ACC112 (cell line): ENCODE results near the gene CD109.
"Not testable (repeated sequence)": the region's sequence is repeated elsewhere in the genome, so short reads cannot be mapped to it uniquely, and the experiment has no call there.

ENCODE experiments used
- H2AFZ ChIP-seq: fragments of 200-600 bp; sonication (generic); one replicate; pipeline ENCODE4 v1.6.0; 2017; ENCODE audit warnings: antibody characterized with exemption, low read length; ENCODE audit not compliant: unreplicated experiment
- H3K27ac ChIP-seq: fragments of 200-600 bp; sonication (generic); 2 replicates; pipeline ENCODE4 v1.5.1; 2014; ENCODE audit warnings: low read depth, mild to moderate bottlenecking, antibody characterized with exemption, low read length, moderate library complexity
- H3K27me3 ChIP-seq: fragments of 200-600 bp; sonication (generic); 2 replicates; pipeline ENCODE4 v1.6.1; 2014; ENCODE audit warnings: mild to moderate bottlenecking, antibody characterized with exemption, low read length, moderate library complexity, mixed read lengths; ENCODE audit not compliant: insufficient read depth
- H3K36me3 ChIP-seq: fragments of 200-600 bp; sonication (generic); 2 replicates; pipeline ENCODE4 v1.6.1; 2016; ENCODE audit warnings: mild to moderate bottlenecking, antibody characterized with exemption, low read length, moderate library complexity, mixed read lengths; ENCODE audit not compliant: insufficient read depth
- H3K4me1 ChIP-seq: fragments of 200-600 bp; sonication (generic); one replicate; pipeline ENCODE4 v1.6.1; 2016; ENCODE audit warnings: low read length, mixed read lengths; ENCODE audit not compliant: insufficient read depth, unreplicated experiment, control insufficient read depth
- H3K4me3 ChIP-seq: fragments of 200-600 bp; sonication (generic); 2 replicates; pipeline ENCODE4 v1.5.1; 2014; ENCODE audit warnings: mild to moderate bottlenecking, low read depth, low read length
- H3K79me2 ChIP-seq: fragments of 200-600 bp; sonication (generic); one replicate; pipeline ENCODE4 v1.6.0; 2016; ENCODE audit warnings: low read length; ENCODE audit not compliant: control insufficient read depth, unreplicated experiment, insufficient read depth

Gene CD109

DNA sequence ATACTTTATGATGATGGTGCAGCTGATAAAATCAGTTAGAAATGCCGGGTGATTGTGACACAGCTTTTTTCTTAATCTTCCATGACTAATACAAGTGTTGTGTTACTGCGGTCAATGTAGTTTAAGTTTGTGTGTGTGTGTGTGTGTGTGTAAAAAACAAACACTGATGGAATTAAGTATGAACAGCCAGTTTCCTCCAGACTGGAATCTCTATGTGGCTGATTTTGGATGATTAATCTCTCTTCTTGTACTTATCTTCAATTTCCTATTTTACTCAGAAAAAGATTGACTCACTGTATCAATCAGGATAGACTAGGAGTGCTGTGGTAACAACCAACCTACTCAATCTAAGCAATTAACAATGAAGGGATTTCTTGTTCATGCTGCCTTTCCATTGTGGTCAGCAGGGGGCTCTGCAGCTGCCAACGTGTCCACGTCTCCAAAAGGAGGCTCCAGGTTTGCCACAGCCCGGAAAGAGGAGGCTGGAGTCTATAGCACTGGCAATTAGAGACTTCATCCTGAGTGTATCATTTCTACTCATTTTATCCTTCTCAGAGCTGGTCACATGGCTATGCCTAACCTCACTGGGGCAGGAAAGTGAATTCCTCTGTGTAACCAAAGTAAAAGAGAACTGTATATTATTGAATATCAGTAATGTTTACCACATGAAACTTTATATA lies 107.7 kb downstream of the CD109 start:
- Histone ChIP-seq H3K27me3 (no peaks in the 10 kb centered on the region), H3K4me1 (peaks cover 34% of the 10 kb centered on the region), H3K79me2 (no peaks in the 10 kb centered on the region), H3K36me3 (no peaks in the 10 kb centered on the region), H3K27ac (peak overlapping the region; percentile 87), H2AFZ (no peak overlapping the region), H3K4me3 (no peak overlapping the region)

DNA sequence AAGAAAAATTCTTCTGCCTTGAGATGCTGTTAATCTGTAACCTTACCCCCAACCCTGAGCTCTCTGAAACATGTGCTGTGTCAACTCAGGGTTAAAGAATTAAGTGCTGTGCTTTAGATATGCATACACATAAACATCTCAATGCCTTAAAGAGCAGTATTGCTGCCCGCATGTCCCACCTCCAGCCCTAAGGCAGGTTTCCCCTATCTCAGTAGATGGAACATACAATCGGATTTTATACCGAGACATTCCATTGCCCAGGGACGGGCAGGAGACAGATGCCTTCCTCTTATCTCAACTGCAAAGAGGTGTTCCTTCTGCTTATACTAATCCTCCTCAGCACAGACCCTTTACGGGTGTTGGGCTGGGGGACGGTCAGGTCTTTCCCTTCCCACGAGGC lies 109.2 kb downstream of the CD109 start:
- not testable (repeated sequence) for H3K4me3 ChIP-seq, H3K79me2 ChIP-seq, H3K27ac ChIP-seq, H2AFZ ChIP-seq, H3K27me3 ChIP-seq, H3K36me3 ChIP-seq
- H3K4me1 ChIP-seq, result peaks cover 30% of the 10 kb centered on the region

DNA sequence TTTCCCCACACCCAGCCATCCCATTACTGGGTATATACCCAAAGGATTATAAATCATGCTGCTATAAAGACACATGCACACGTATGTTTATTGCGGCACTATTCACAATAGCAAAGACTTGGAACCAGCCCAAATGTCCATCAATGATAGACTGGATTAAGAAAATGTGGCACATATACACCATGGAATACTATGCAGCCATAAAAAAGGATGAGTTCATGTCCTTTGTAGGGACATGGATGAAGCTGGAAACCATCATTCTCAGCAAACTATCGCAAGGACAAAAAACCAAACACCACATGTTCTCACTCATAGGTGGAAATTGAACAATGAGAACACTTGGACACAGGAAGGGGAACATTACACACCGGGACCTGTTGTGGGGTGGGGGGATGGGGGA lies 110.0 kb downstream of the CD109 start:
- not testable (repeated sequence) for H2AFZ ChIP-seq, H3K27me3 ChIP-seq, H3K27ac ChIP-seq, H3K79me2 ChIP-seq, H3K36me3 ChIP-seq, H3K4me3 ChIP-seq
- peaks cover 29% of the 10 kb centered on the region for H3K4me1 ChIP-seq

DNA sequence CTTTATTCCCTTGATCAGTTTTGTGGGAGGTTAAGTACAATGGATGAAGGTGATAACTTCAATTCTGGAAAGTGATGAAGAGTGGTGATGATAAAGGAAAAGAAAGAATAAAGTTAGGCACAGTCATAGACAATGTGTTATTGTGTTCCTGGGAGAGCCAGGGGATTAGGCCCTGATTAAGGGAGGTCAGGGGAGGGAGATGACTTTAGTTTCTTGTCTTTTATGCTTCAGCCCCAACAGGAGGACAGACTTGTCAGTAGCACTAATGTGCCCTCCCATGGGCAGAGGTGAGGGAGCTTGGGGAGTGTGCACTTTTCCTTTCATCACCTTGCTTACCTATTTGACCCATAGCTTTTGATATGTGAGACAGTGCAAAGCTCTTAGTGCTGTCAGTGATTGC lies 115.7 kb downstream of the CD109 start:
- Histone ChIP-seq H2AFZ (no peak overlapping the region), H3K79me2 (no peaks in the 10 kb centered on the region), H3K27me3 (no peaks in the 10 kb centered on the region), H3K36me3 (peaks cover 15% of the 10 kb centered on the region), H3K4me1 (no peaks in the 10 kb centered on the region), H3K4me3 (no peak overlapping the region), H3K27ac (no peak overlapping the region)

DNA sequence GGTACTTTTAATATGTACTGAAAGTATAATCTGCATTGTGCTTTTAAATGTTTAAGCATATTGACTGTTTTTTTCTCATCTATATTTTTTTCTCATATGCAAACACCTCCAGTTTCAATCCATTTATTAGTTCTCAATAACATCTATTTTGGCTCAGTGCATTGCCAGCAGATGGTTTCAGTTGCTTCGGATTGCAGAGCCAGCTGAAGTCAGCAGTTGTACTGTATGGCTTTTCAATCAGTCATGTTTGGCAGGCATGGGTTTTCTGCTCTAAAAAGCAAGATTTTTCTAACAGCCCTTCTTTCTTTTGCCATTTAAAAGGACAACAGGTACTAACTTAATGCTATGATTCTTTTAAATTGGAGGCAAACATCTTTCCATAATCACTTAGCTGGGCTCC lies 121.2 kb downstream of the CD109 start:
- H3K4me3 ChIP-seq, result no peak overlapping the region
- no peak overlapping the region for H3K27ac ChIP-seq
- H3K27me3 ChIP-seq, result no peaks in the 10 kb centered on the region
- peaks cover 38% of the 10 kb centered on the region for H3K36me3 ChIP-seq
- H3K4me1 ChIP-seq, result no peaks in the 10 kb centered on the region
- no peaks in the 10 kb centered on the region for H3K79me2 ChIP-seq
- no peak overlapping the region for H2AFZ ChIP-seq

DNA sequence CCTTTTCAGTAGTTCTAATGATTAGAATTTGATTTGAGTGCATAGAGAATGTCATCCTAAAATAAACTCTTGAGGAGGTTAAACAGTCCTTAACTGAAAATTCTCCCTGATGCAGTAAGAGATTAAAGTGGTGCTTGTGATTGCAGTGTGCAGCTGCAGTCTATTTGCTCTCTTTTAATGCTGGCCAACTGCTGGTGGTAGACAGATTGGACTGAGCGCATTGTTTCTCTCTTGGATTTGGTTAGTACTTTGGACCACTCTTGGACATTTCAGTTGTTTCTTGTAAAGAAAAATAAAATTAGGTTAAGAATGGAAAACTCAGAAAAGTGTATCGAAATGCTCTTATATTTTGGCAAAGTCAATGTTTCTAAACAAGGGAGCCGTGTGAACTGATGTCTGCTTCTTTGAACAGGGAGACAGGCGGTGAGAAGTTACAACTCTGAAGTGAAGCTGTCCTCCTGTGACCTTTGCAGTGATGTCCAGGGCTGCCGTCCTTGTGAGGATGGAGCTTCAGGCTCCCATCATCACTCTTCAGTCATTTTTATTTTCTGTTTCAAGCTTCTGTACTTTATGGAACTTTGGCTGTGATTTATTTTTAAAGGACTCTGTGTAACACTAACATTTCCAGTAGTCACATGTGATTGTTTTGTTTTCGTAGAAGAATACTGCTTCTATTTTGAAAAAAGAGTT lies 127.2 kb downstream of the CD109 start:
- H3K4me1 ChIP-seq, result no peaks in the 10 kb centered on the region
- H3K36me3 ChIP-seq, result peaks cover 21% of the 10 kb centered on the region
- H3K27me3 ChIP-seq, result no peaks in the 10 kb centered on the region
- H3K27ac ChIP-seq, result no peak overlapping the region
- H3K79me2 ChIP-seq, result no peaks in the 10 kb centered on the region
- no peak overlapping the region for H2AFZ ChIP-seq
- no peak overlapping the region for H3K4me3 ChIP-seq

DNA sequence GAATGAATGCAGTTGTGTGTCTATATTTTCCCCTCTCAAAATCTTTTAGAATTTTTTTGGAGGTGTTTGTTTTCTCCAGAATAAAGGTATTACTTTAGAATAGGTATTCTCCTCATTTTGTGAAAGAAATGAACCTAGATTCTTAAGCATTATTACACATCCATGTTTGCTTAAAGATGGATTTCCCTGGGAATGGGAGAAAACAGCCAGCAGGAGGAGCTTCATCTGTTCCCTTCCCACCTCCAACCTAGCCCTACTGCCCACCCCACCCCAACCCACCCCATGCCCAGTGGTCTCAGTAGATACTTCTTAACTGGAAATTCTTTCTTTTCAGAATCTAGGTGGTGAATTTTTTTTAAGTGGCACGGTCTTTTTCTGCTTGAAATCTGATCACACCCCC lies 127.8 kb downstream of the CD109 start:
- no peak overlapping the region for H2AFZ ChIP-seq
- H3K36me3 ChIP-seq, result peaks cover 21% of the 10 kb centered on the region
- no peaks in the 10 kb centered on the region for H3K79me2 ChIP-seq
- H3K27ac ChIP-seq, result no peak overlapping the region
- no peaks in the 10 kb centered on the region for H3K4me1 ChIP-seq
- no peaks in the 10 kb centered on the region for H3K27me3 ChIP-seq
- no peak overlapping the region for H3K4me3 ChIP-seq

DNA sequence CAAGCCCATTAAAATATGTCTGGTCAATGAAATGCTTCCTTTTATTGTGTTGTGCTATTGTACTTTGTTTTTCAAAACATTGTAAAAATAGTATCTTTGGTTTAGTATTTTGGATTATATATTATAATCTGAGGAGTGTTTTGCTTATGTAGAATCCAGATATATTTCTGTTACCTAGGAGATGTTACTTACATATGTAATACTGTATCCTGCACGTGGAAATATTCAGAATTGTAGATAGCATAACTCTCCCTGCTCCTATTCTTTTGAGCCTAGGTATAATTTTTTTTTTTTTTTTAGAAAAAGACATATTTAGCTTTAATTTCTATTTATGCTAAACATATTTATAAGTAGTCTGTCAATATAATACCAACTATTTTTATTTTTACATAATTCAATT lies 130.6 kb downstream of the CD109 start:
- Histone ChIP-seq H3K27ac (no peak overlapping the region), H3K4me3 (no peak overlapping the region), H3K79me2 (no peaks in the 10 kb centered on the region), H3K36me3 (no peaks in the 10 kb centered on the region), H3K4me1 (no peaks in the 10 kb centered on the region), H3K27me3 (no peaks in the 10 kb centered on the region), H2AFZ (no peak overlapping the region)

DNA sequence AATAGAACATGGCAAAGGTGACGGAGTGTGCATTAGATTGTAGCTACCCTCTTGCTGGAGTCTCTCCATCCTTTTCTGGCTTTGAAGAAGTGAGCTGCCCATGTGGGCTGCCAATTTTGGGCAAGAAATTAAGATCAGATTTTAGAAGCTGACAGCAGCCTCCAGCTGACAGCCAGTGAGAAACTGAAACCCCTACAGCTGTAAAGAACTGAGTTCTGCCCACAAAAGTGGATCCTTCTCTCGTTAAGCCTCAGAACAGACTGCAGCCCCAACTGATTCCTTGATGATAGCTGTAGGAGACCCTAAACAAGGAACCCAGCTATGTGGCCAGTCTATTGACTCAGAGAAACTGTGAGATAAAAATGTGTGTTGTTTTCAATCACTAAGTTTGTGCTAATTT lies 134.1 kb downstream of the CD109 start:
- Histone ChIP-seq H3K27ac (no peak overlapping the region), H2AFZ (no peak overlapping the region), H3K4me1 (no peaks in the 10 kb centered on the region), H3K4me3 (no peak overlapping the region), H3K36me3 (no peaks in the 10 kb centered on the region), H3K79me2 (no peaks in the 10 kb centered on the region), H3K27me3 (no peaks in the 10 kb centered on the region)

DNA sequence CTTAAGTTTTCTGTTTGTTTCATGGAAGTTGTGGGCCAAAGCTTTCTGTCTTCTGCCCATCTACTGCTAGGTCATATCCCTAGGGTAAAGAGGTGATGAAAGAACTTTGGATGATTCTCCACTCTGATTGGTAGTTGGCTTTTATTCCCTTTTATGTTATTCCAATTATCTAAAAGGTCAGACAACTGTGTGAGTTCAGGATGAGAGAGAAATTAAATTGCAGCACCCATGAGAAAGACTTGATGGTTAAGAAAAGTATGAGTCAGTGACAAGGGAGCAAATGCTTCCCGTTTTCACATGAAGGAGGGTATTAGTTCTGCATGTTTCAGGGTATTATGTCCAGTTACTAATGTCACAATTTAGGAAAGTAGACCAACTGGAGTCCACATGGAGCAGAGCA lies 136.3 kb downstream of the CD109 start:
- Histone ChIP-seq H3K79me2 (no peaks in the 10 kb centered on the region), H3K4me1 (no peaks in the 10 kb centered on the region), H3K27me3 (no peaks in the 10 kb centered on the region), H3K36me3 (no peaks in the 10 kb centered on the region), H2AFZ (no peak overlapping the region), H3K27ac (no peak overlapping the region), H3K4me3 (no peak overlapping the region)

DNA sequence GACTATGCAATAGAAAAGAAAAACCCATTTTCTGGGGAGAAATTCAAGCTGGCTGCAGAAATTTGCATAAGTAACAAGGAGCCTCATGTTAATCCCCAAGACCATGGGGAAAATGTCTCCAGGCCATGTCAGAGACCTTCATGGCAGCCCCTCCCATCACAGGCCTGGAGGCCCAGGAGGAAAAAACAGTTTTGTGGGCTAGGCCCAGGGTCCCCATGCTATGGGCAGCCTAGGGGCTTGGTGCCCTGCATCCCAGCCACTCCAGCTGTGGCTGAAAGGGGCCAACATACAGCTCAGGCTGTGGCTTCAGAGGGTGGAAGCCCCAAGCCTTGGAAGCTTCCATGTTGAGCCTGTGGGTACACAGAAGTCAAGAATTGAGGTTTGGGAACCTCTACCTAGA lies 148.7 kb downstream of the CD109 start:
- H3K4me1 ChIP-seq, result not testable (repeated sequence)

More for the DNA sequence above, 148.7 kb downstream of the CD109 start:
- not testable (repeated sequence) for H3K79me2 ChIP-seq, H3K36me3 ChIP-seq, H2AFZ ChIP-seq, H3K27ac ChIP-seq, H3K27me3 ChIP-seq, H3K4me3 ChIP-seq
